ENCODE data around the gene PCARE.
A peak's percentile ranks its signal among the peaks of the same experiment; 100 is the strongest.
"Not testable (repeated sequence)": the region's sequence is repeated elsewhere in the genome, so short reads cannot be mapped to it uniquely, and the experiment has no call there.

PCARE gene

DNA sequence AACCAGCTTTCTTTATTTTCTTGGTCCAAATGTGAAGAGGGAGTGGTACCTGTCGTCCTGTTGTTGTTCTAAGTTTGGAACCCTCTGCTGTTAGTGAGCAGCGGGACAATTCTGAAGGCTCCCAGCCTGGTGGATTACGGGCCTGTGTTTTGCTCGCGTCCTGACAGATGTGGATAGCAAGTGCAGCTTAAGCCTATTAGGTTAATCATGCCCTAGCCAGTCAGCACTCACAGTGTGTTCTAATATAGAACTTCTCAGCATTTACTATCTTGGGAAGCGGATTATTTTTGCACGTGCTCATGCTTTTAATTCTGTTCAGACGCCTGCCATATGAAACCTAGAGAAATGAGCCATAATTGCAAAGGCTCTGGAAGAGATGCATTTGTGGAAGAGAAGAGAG is at the start of gene PCARE:
PCARE (minus strand) TSS at position 113 of the 400 bp plus-strand sequence. CDS start 262 bp downstream, outside the sequence.
- DNase-seq, result no peak

DNA sequence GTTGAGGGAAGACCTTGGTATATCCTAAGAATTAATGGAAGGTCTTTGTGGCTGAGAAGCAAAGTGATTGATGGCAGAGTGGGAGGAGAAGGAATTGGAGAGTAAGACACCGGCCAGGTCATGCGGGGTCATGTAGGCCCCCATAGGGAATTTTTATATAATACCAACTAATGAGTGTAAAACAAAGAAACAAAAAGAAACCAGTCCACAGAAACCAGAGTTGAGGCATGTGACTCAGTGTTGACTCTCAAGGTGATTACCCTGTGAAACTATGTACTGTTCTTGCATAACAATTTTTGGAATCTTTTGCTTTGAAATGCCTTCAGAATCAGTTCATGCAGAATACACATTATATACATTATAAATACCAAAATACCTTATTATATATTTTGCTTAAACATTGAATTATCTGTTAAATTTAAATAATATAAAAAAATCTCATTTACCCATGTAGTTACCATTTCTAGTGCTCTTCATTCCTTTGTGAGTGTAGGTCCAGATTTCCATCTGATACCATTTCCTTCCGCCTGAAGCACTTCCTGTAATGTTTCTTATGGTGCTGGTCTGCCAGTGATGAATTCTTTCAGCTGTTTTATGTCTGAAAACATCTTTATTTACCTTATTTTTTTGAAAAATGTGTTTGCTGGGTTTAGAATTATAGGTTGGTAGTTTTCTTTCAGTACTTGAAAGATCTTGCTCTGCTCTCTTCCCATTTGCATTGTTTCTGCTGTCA is 49.5 kb upstream of the PCARE start:
- no peak for DNase-seq

DNA sequence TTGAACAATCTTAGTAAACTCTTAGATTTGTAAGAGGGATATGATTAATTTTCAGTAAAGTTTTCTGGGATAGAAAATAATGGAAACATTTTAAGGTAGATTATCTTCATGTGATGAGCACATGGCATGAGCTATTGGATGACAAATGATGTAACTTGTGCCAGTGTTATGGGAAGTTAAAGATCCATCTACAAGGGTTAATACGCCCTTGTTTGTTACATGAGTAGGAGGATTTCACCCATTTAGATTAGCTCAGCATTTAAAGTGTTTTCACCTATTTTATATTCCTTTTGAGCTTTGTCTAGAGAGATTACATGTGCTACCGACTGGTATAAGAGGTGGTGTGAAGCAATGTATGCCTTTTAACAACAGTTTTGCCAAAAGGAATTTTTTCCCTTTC is 46.5 kb upstream of the PCARE start:
- DNase-seq, result no peak

DNA sequence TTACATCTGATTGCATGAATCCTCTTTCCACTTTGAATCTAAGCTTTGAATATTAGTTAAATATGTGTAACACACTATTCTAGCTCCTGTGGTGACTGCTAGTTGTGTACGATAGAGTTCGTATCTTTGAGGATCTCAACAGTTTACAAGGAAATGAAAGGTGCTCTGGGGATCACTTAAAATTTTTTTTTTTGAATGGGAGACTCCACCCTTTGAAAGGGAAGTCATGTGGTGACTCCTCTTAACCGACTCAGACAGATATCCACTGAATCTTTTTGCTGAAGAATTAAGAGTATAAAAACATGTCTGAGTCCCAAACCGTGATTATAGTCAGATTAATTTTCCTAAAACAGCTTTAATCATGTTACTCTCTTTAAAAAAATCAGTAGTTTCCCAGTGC is 44.9 kb upstream of the PCARE start:
- no peak for DNase-seq

DNA sequence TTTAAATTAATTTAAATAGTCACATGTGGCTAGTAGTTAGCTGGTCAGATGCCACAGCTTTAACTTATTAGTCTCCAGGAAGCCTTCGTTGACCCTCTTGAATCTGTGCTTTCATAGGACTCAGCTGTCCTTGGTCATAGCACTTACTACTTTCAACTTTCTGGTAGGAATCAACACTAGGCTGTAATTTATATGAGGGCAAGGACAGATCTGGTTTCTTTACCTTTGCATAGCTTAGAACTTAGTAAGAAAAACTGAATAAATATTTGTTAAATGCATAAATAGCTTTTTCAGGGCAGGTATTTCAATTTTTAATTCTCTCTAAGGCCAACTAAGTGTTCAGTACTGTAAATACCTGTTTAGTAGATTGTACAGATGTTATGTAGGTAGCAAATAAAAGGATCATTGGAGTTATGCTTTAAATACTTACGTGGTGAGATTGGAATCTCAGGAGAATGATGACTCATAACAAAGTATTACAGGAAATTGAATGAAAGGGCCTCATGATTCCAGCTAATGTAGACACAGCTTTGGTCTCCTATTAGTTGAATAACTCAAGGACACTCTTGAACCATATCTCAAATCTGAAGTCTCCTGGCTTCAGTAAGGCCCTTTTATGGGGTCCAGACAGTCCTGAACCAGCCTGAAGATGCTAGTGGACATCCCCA is 43.4 kb upstream of the PCARE start:
- no peak for DNase-seq

DNA sequence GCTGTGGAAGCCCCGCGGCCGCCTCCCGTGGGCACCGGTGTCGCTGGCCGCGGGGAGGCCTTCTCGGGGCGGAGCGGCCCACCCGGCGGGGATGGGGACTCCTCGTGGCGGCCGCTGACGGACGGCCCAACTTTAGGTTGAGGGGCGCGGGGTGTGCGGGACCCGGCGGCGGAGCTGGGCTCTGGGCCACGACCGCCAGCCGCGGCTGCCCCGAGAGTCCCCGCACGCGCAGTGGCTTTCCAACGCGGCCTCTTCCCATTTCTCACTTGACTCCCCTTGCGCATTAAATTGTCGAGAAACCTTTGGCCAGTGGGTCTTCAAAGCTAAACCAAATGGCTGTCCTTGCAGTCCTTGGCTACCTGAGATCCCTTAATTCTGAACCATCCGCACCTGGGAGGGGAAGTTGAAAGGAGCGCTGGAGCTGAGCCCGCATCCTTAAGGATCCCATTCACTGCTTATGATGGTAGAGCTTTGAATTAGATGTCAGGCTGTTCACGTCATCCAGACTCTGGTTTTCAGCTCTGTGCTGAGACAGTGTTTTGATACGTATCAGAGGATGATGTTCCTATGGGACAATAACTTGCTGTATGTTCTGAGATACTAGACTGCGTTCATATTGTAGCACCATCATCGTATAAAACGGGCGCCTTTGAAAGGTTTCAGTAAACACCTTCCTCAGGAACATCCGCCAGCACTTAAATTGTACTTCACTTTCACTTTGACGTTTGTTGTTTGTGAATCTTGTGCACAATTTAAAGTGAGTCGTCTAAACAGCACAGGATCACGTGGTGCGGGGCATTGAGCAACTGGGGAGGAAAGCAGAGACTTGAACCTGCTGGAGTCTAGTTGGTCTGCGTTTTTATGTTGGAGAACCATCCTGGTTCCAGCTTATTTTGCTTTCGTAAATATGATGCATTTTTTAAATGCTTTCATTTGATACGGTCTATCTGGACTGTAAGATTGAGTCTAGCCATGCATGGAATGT is 41.8 kb upstream of the PCARE start:
- DNase-seq, result peak; percentile 59

DNA sequence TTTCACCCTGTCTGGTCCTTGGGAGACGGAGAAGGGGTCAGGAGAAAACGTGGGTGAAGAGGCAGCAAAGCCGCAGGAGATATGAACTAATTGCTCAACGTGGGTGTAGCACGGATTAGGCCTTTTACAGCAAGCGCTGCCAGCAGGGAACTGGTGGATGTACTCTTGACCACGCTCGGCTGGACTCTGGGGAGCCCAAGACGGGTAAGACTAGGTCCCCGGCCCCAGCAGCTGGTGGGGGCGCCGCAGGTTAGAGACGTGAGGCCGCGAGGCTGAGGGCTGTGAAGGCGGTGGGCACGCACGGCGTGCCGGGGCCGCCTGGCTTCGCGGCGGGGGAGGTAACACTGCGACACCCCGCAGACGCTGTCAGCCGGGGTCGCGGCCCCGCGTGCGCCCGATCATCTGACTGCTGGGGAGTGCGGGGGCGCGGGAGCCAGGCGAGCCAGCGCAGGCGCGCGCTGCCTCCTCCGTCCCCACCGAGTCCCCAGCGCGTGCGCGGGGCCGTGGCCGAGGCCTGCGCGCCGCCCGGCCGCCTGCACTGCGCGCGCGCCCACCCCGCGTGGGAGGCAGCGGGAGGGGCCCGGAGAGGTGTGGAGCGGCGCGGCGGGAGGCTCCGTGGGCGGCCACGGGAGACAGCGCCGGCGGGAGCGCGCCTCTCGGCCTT is 40.8 kb upstream of the PCARE start, which contains the start of gene CLIP4:
CLIP4 (plus strand) TSS at position 470 of the 664 bp plus-strand sequence. CDS start 5,974 bp downstream, outside the sequence.
- peak; percentile 30 for DNase-seq

DNA sequence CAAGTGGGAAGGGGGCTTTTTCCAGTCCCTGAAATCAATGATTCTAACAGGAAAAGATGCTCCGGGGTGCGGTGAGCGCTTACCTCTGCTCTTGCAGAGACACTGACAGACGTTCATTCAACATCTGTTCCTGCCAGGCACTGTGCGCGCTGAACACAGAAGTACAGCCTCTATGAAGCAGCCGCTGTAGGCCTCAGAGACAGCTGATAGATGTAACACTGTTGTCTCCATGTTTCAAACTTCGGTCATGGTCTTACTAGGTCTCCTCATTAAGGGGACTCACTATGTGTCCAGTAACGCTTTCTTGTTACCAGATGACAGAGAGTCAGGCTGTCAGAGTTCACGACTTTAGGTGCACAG is 40.2 kb upstream of the PCARE start:
- DNase-seq, result peak; percentile 32

DNA sequence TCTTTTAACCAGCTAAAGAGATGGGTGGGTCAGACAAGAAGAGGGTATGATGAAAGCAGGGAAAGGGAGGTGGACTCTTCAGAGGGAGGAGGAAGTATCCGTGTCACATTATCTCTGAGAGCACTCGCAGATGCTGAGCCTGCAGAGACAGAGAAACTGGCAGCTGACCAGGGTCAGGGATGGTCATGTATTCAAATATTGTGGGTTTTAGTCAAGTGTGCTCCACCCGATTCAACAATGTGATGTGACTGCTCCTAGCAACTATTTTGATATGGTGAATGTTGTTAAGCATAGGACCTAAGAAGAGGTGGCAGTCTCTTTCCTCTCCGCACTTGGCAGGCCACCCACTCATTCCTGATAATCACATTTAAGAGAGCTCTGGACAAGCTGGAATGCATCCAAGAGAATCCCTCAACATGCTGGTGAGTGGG is 39.6 kb upstream of the PCARE start:
- DNase-seq, result peak; percentile 87

DNA sequence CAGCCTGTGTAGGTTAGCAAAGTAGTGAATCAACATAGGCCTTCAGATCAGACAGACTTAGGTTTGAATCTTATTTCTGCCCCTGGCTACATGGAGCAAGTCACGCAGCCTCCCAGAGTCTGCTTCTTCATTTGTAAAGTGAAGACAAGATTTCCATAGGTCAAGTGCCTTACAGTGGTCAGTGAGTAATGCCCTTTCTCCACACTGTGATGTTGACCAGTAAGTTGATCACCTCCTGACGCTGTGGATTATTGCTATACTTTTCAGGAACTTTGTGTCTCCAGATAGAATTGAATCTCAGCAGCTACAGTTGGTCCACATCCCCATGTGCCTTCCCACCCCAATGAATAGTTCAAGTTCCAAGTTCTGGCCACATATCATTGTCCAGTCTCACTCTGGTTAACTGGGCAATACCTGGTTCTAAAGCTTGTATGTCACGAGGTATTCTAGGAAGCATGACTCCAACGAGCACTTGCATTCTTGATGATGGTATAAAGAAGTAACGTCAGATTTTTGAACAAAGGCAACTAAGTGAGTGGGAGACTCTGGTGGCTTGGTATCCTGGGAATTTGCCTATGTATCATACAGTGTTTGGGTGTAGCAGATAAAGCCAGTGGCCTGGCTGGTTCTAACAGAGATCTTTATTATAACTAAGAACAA is 38.8 kb upstream of the PCARE start:
- DNase-seq, result no peak

DNA sequence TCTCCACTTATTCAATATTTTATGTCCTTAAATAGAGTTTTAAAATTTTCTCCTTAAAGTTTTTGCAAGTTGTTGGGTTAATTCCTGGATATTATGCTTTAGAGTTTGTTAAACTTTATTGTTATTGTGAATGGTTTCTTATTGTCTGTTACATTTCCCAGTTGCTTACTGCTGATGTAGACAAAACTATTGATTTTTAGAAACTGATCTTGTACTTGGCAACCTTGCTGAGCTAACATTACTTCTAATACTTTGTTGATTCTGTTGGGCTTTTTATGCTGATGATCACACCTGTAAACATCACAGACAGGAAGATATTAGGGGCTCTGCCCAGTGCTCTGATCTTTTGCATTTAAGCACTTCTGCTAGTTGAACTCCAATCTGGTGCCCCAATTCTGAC is 38.1 kb upstream of the PCARE start:
- DNase-seq, result peak; percentile 6

DNA sequence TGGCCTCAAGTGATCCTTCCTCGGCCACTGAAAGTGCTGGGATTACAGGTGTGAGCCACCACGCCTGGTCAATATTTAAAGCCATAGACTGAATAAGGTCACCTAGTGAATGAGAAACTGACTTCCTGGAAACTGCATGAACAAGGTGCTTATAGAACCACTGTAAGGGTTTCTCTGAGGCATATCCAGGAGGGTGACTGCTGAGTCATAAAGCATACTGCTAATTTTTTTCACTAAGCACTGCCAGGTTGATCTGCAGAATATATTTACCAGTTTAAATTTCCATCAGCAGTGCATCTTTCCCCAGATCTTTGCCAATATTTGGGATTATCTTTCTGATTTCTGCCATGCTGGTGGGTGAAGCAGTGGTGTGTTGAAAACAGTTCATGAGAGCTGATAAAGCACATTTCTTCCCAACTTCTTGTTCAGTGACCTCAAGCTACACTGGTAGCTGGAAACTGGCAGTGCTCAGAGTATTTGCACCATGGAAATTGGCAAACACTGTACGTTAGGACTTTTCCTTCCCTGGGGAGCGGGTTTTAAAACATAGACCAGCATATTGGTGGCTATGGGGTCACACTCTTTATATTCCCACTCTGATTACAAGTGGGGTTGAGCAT is 36.7 kb upstream of the PCARE start:
- peak; percentile 40 for DNase-seq

DNA sequence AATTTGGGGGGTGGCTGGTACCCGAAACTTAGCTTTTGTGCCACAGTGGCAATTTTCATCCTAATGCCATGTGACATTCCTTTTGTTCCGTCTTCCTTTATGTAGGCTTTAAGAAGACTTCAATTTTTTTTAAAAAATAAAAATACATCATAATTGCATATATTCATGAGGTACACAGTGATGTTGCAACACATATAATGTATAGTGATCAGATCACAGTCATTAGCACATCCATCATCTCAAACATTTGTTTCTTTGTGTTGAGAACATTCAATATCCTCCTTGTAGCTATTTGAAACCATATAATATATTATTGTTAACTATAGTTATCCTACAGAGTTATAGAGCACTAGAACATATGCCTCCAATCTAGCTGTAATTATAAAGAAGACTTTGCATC is 34.9 kb upstream of the PCARE start:
- DNase-seq, result no peak

DNA sequence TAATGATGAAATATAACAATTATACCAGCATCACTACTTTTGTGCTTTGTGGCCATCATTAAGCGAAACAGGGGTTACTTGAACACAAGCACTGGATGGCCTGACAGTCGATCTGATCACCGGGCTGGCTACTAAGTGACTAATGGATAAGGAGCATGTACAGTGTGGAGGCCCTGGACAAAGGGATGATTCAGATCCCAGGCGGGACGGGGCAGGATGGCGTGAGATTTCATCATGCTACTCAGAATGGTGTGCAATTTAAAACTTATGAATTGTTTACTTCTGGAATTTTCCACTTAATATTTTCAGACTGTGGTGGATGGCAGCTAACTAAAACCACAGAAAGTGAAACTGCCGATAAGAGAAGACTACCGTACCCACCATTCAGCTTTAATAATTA is 33.9 kb upstream of the PCARE start:
- no peak for DNase-seq

DNA sequence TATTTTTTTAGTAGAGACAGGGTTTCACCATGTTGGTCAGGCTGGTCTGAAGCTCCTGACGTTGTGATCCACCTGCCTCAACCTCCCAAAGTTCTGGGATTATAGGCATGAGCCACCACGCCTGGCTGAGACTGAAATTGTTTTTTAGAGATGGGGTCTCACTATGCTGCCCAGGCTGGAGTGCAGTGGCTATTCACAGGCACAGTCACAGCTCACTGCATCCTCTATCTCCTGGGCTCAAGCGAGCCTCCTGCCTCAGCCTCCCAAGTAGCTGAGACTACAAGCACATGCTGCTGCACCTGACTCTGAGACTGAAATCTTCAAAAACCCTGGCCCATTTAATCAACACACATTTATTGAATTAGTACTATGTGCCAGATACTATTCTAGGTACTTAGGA is 33.2 kb upstream of the PCARE start:
- not testable (repeated sequence) for DNase-seq

DNA sequence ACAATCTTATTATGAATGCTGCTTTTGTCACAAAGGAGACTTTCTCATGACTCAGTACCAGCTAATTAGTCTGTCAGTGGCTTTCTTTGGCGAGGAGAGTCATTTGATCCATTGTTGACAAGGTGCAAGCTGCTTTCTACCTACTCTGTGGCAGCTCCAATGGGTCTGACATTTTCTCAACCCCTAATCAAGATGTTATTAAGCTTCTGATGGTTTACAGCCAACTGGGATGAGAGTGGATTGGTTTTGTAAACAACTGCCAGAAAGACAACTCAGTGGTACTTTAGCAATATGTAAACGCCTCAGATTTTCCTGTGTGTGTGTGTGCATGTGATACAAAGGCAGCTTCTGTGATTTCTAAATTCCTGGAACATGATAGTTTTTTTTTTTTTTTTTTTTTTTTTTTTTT is 32.7 kb upstream of the PCARE start:
- no peak for DNase-seq

DNA sequence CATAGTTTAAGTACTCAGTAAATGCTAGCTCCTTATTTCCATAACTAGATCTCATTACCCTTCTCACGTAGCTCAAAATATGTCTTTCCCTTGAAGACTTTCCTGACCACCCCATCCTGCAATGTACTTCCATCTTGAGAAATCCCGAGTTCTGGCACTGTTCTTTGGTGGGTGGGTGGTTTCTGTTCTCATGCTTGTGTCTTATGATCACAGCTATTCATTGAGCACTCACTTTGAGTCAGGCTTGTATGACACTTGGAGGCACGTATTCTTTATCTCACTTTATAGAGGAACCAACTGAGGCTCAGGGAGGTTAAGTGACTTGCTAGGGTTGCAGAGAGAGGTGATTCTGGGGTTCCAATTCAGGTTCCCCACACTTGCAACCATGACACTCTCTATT is 31.9 kb upstream of the PCARE start:
- DNase-seq, result no peak

DNA sequence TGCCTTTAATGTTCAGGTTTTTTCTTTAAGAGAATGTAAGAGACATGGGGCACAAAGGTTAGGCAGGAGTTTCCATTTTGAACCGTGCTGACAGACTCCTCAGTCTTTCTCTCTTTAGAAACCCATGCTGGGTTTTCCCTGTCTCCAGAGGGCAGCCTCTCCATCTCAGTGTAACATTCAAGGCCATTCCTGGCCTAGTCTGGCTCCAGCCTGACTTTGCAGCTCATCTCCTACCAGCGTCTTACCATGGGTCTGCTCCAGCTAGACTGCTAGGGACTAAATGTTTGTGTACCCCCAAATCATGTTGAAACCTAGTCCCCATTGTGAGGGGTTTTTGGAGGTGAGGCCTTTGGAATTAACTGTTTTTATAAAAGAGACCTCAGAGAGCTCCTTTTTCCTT is 31.1 kb upstream of the PCARE start:
- no peak for DNase-seq

DNA sequence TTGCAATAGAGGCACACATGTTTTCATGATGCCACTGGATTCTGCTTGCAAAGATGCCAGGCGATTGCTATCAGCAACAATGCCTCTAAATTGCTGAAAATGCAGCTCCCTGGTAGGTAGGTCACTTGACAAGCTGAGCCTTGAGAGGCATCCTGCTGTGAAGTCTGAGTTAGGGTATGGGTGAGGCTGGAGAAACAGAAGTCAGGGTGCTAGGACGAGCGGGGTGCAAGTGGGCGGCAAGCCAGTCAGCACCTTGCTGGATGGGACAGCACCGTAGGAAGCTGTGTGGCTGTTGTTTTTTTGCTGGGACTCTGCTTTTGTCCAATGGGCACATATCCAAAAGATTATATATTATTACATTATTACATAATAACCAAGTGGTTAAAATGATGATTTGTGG is 30.4 kb upstream of the PCARE start:
- DNase-seq, result no peak

DNA sequence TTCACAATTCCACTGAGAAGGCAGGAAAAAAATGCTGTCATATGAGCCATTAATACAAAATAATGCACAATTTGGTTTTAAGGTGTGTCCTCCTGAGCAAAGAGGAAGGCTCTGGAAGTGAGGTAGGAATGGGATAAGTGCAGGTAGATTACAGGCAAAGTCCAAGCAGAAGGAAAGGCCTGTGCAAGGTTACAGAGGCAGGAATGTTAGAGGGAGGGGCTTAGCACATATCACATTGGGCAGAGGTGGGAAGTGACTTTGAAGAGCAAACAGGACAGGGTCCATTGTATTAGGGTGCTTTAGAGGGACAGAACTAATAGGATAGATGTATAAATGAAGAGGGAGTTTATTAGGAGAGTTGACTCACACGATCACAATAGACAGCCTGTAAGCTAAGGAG is 26.2 kb upstream of the PCARE start:
- no peak for DNase-seq

DNA sequence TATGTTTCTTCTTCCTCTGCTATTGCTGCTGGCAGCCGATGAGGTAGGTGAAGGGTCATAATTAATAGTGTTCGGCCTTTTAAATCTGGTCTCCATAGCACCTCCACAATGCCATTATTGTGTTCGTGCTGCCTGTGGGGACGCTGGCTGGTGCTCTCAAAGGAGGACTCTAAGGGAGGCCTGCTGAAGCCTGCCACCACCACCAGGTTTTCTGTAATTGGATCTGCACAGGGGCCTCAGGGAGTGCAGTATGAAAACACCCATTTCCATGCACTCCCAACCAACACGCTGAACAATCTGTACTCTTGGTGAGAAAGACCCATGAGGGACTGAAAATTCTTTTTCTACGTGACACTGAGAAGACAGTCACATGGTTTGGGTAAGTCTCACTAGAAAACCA is 23.2 kb upstream of the PCARE start:
- DNase-seq, result no peak

DNA sequence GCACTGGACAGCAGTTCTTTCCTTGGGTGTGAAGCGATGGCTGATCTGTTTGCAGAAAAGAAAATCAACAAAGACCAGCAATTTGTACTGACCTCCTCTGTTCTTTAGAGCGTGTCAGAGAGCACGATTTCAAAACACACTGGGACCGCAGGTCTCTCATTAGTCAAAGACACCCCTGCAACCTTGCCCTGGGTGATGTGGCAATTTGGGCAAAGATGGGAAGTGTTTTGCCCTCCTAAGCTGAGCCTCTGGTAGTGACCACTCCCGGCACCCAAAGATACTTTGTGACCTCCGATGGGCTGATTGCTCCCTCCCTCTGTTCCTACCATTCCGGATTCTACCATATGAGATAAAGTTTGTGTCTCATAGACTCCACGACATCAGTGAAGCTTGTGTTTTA is 22.6 kb upstream of the PCARE start:
- no peak for DNase-seq
